HUES48 (cell line): Measurements from ENCODE around the gene HAUS3.
"Not testable (repeated sequence)": the region's sequence is repeated elsewhere in the genome, so short reads cannot be mapped to it uniquely, and the experiment has no call there.

Experiments used
- H3K27ac ChIP-seq: one replicate; pipeline ENCODE4 v1.7.0; 2013; ENCODE audit warnings: low read depth, low read length, inconsistent platforms
- H3K27me3 ChIP-seq: 2 replicates; pipeline ENCODE4 v1.6.1; 2013; ENCODE audit warnings: mild to moderate bottlenecking, low read length; ENCODE audit not compliant: control insufficient read depth, insufficient read depth
- H3K36me3 ChIP-seq: 2 replicates; pipeline ENCODE4 v1.6.1; 2013; ENCODE audit warnings: low read length; ENCODE audit not compliant: control insufficient read depth, insufficient read depth
- H3K4me1 ChIP-seq: 2 replicates; pipeline ENCODE4 v1.6.1; 2013; ENCODE audit warnings: mild to moderate bottlenecking, low read length; ENCODE audit not compliant: control insufficient read depth, insufficient read depth
- H3K4me3 ChIP-seq: 2 replicates; pipeline ENCODE4 v1.5.1; 2013; ENCODE audit warnings: mild to moderate bottlenecking, low read depth, low read length
- H3K9ac ChIP-seq: 2 replicates; pipeline ENCODE4 v1.6.1; 2013; ENCODE audit warnings: mild to moderate bottlenecking, low read depth, low read length, moderate library complexity
- H3K9me3 ChIP-seq: 2 replicates; pipeline ENCODE4 v1.6.1; 2013; ENCODE audit warnings: low read length; ENCODE audit not compliant: control insufficient read depth, insufficient read depth

HAUS3 gene

GRCh38 chr4:2284934-2285612, 43.2 kb upstream of the HAUS3 start:
- Histone ChIP-seq H3K27ac (no peak overlapping the region), H3K36me3 (no peaks in the 10 kb centered on the region), H3K4me1 (no peaks in the 10 kb centered on the region), H3K27me3 (no peaks in the 10 kb centered on the region), H3K9ac (no peak overlapping the region), H3K4me3 (no peak overlapping the region), H3K9me3 (no peaks in the 10 kb centered on the region)

- H3K27me3 ChIP-seq = no peaks in the 10 kb centered on the region
- no peaks in the 10 kb centered on the region for H3K36me3 ChIP-seq
- no peaks in the 10 kb centered on the region for H3K9me3 ChIP-seq
- no peak overlapping the region for H3K4me3 ChIP-seq
- no peaks in the 10 kb centered on the region for H3K4me1 ChIP-seq
- H3K9ac ChIP-seq = no peak overlapping the region
- no peak overlapping the region for H3K27ac ChIP-seq
Measured at GRCh38 chr4:2284161-2284933, 42.4 kb upstream of the HAUS3 start.

DNA sequence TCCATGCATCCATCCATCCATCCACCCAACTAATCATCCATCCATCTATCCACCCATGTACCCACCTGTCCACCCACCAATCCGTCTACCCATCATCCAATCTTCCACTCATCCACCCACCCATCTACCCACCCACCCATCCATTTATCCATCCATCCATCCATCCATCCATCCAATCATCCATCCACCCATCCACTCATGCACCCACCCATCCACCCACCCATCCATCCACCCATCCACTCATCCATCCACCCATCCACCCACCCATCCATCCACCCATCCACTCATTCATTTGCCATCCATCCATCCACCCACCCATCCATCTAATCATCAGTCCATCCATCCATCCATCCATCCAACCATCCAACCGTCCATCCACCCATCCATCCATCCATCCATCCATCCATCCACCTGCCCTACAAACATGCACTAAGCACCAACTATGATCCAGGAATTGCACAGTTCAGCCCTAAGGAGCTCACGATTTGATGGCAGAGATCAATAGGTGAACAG, 41.3 kb upstream of the HAUS3 start:
- no peak overlapping the region for H3K27ac ChIP-seq
- H3K36me3 ChIP-seq = no peaks in the 10 kb centered on the region
- H3K27me3 ChIP-seq = no peaks in the 10 kb centered on the region
- no peaks in the 10 kb centered on the region for H3K4me1 ChIP-seq
- H3K9ac ChIP-seq = no peak overlapping the region
- H3K9me3 ChIP-seq = no peaks in the 10 kb centered on the region
- H3K4me3 ChIP-seq = no peak overlapping the region

- no peak overlapping the region for H3K4me3 ChIP-seq
Measured at GRCh38 chr4:2281575-2282343, 39.8 kb upstream of the HAUS3 start.

GRCh38 chr4:2280531-2281300, 38.8 kb upstream of the HAUS3 start:
- no peak overlapping the region for H3K9ac ChIP-seq
- no peaks in the 10 kb centered on the region for H3K36me3 ChIP-seq
- H3K27me3 ChIP-seq = no peaks in the 10 kb centered on the region
- no peak overlapping the region for H3K4me3 ChIP-seq
- no peak overlapping the region for H3K27ac ChIP-seq
- H3K9me3 ChIP-seq = no peaks in the 10 kb centered on the region
- no peaks in the 10 kb centered on the region for H3K4me1 ChIP-seq

More at GRCh38 chr4:2281575-2282343, 39.8 kb upstream of the HAUS3 start:
- H3K27ac ChIP-seq = no peak overlapping the region
- no peak overlapping the region for H3K9ac ChIP-seq
- H3K4me1 ChIP-seq = no peaks in the 10 kb centered on the region
- H3K36me3 ChIP-seq = no peaks in the 10 kb centered on the region
- H3K9me3 ChIP-seq = no peaks in the 10 kb centered on the region
- no peaks in the 10 kb centered on the region for H3K27me3 ChIP-seq

GRCh38 chr4:2277956-2278355, 36.0 kb upstream of the HAUS3 start:
- Histone ChIP-seq H3K36me3 (no peaks in the 10 kb centered on the region), H3K4me3 (no peak overlapping the region), H3K9me3 (no peaks in the 10 kb centered on the region), H3K27me3 (no peaks in the 10 kb centered on the region), H3K27ac (no peak overlapping the region), H3K9ac (no peak overlapping the region), H3K4me1 (no peaks in the 10 kb centered on the region)

- no peaks in the 10 kb centered on the region for H3K4me1 ChIP-seq
- no peak overlapping the region for H3K9ac ChIP-seq
- no peak overlapping the region for H3K4me3 ChIP-seq
- H3K36me3 ChIP-seq = no peaks in the 10 kb centered on the region
- H3K27ac ChIP-seq = no peak overlapping the region
- no peaks in the 10 kb centered on the region for H3K9me3 ChIP-seq
- H3K27me3 ChIP-seq = no peaks in the 10 kb centered on the region
Measured at GRCh38 chr4:2276581-2277325, 34.8 kb upstream of the HAUS3 start.

DNA sequence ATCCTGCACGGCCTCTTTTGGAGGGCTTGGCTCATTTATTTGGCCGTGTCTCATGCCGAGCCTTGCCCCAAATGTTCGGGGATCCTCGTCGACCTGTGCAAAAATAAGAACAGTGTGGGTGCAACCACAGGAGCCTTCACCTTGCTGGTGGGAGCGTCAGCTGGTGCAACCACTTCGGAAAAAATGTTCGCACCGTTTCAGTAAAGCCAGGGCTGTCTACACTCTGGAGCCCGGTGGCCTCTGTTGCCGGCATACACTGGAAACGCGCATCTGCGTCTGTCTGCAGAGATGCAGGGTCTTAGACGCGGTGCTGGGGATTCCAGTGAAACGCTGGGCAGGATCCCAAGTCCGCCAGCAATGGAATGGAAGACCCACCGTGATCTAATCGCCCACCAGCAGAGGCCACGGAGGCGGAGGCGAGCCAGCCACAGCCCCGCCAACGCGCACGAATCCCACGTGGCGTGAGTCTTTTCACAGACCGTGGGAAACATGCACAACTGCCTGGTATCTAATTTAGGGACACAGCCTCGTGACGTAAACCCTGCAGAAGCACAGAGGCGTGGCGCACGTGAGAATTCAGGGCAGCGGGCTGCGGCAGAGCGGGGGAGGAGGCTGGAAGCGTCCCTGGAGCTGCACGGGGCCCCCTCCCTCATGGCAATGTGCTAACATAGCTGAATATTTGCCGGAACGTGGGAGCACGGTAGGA, 33.8 kb upstream of the HAUS3 start:
- Histone ChIP-seq H3K9ac (no peak overlapping the region), H3K27me3 (no peaks in the 10 kb centered on the region), H3K36me3 (no peaks in the 10 kb centered on the region)

GRCh38 chr4:2275044-2275397, 33.1 kb upstream of the HAUS3 start:
- not testable (repeated sequence) for H3K4me3 ChIP-seq, H3K9ac ChIP-seq, H3K9me3 ChIP-seq, H3K27me3 ChIP-seq, H3K36me3 ChIP-seq, H3K4me1 ChIP-seq, H3K27ac ChIP-seq

More for the DNA sequence above, 33.8 kb upstream of the HAUS3 start:
- Histone ChIP-seq H3K27ac (no peak overlapping the region), H3K4me3 (no peak overlapping the region), H3K4me1 (no peaks in the 10 kb centered on the region), H3K9me3 (no peaks in the 10 kb centered on the region)
